SU-DHL-6 (cell line): ENCODE measurements around the gene RNF220.

ENCODE experiments used
- EZH2phosphoT487 ChIP-seq: fragments of 200-600 bp; sonication (generic), shearing (Covaris generic); conservative IDR thresholded peaks from 2 replicates; pipeline ENCODE4 v1.6.1; 2018; ENCODE audit warnings: mild to moderate bottlenecking, antibody characterized with exemption, low read length, moderate library complexity, mixed read lengths
- TF ChIP-seq, protein P1 (sequence below): fragments of 200-600 bp; sonication (generic); IDR thresholded peaks from one replicate; pipeline ENCODE4 v1.5.1; 2017; ENCODE audit warnings: antibody characterized with exemption, mild to moderate bottlenecking, low read length, moderate library complexity; ENCODE audit not compliant: insufficient read depth, poor library complexity, severe bottlenecking

GRCh38 chr1:44602634-44603628 is 197.9 kb downstream of the RNF220 start:
- TF ChIP-seq, protein P1, sequence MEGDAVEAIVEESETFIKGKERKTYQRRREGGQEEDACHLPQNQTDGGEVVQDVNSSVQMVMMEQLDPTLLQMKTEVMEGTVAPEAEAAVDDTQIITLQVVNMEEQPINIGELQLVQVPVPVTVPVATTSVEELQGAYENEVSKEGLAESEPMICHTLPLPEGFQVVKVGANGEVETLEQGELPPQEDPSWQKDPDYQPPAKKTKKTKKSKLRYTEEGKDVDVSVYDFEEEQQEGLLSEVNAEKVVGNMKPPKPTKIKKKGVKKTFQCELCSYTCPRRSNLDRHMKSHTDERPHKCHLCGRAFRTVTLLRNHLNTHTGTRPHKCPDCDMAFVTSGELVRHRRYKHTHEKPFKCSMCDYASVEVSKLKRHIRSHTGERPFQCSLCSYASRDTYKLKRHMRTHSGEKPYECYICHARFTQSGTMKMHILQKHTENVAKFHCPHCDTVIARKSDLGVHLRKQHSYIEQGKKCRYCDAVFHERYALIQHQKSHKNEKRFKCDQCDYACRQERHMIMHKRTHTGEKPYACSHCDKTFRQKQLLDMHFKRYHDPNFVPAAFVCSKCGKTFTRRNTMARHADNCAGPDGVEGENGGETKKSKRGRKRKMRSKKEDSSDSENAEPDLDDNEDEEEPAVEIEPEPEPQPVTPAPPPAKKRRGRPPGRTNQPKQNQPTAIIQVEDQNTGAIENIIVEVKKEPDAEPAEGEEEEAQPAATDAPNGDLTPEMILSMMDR = no peak
- no peak for TF ChIP-seq EZH2phosphoT487
